Non-pigmented ciliary epithelial cell (primary cell): Measurements from ENCODE around the gene CASKIN2.
A peak's percentile ranks its signal among the peaks of the same experiment; 100 is the strongest.
"Not testable (repeated sequence)": the region's sequence is repeated elsewhere in the genome, so short reads cannot be mapped to it uniquely, and the experiment has no call there.

Experiments used
- DNase-seq: peaks from one replicate; pipeline ENCODE4 v3.0.0-alpha.2; 2010; ENCODE audit warnings: low read depth

CASKIN2 gene

DNA sequence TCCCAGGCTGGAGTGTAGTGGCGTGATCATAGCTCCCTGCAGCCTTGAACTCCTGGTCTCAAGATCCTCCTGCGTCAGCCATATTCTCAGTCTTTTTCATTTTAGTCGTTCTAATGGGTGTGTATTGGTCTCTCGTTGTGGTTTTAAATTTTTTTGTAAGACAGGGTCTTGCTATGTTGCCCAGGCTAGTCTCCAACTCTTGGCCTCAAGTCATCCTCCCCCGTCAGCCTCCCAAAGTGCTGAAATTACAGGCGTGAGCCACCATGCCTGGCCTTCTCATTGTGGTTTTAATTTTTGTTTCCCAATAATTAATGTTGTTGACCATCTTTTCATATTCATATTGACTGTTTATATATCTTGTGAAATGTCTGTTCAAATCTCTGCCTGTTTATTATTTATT is 50.3 kb downstream of the CASKIN2 start:
- DNase-seq: no peak

DNA sequence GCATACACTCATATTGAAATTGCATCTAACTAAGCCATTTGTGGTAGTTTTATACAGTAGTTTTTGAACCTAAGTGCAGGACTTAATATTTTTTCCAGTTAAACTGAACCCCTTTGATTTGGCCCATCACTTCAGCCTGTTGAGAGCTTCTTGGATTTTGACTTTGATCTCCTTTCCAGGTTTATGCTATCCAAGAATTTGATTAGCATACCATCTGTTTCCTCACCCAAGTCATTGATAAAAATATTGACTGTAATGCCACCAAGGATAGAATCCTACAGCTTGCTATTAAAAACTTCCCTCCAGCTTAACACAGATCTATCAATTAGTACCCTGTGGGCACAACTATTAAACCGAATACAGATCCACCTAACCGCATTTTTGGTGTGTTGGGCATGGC is 51.7 kb downstream of the CASKIN2 start:
- no peak for DNase-seq

DNA sequence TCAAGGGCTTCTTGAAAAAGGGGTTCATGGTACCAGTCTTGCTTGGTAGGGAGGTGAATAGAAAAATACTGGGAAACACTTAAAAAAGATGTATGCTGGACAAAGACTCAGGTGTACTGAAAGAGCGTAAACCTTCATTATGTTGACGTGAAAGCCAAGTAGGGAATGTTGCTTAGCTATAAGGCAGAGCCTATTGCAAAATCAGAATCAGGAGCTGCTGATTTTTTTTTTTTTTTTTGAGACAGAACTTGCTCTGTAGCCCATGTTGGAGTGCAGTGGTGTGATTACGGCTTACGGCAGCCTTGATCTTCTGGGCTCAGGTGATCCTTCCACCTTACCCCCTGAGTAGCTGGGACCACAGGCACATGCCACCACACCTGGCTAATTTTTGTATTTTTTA is 55.0 kb downstream of the CASKIN2 start:
- no peak for DNase-seq

DNA sequence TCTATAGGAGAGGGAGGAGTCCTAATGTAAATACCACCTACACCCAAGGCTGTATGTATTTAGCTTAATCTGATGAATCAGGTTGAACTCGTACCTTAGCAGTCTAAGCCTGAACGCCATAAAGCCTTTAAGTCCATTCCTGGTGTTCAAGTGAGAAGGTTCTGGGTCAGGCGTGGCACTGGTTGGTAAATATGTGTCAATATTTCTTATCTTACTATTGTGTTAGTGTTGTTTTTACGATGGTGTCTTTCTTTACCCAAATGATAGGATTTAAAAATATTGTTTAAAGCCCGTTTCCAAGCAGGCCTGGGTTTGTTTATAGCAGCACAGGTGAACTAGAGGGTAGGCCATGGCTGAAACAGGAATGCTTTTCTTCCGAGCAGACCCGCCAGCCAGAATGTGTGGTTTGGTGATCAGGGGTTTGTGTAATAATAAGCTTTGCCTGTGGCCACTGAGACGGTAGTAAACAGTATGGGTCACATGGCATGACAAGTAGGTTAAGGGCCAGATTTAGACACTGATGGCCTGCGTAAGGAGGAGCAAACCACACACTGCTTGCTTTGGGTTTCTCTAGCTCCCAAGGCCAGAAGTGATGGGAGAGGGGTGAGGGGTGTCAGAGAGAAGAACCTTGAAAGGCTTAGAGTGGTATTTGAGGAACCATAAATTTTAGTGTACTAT is 55.6 kb downstream of the CASKIN2 start:
- DNase-seq: no peak

DNA sequence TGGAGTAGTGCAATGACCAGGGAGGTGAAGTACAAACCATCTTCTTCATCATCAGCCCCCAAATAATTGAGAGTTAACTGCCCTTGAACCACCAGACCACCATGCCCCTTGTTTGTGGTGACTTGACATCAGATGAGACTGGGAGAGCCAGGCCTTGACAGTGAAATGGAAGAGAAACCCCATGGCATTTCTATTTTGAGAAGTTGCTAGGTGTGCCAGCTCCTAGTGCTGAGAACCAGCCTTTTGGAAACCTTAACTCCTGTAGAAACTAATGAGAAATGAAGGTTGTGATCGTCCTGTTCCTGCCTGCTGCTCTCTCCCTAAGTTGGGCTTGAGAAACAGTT is 56.1 kb downstream of the CASKIN2 start:
- DNase-seq: no peak

DNA sequence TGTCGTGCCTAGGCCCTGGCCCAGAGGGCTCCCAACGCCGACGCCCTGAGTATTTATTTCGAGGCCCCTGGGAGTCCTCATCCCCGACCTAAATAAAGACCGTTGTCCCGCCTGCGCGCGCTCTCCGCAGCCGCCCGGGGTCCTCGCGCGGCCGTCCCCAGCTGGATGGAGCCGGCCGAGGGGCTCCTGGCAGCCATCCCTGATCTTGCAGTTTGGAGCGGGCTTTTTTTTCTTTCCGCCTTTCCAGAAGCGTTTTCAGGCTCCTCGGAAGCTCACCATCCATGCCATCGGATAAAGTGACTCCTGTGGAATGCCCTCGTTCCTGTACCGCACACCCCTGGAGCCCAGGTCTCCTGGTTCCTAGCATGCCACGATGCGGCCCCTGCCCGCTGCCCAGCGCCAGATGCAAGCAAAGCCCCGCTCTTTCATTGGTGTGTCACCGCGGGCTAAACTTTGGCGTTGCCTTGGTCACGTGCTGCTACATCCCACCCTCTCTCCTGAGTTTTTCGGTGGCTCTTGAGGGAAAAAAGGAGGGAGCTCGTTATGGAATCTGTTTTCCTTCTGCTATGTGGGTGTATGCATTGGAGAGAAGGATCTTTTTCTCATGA is 58.2 kb downstream of the CASKIN2 start:
- DNase-seq: no peak

DNA sequence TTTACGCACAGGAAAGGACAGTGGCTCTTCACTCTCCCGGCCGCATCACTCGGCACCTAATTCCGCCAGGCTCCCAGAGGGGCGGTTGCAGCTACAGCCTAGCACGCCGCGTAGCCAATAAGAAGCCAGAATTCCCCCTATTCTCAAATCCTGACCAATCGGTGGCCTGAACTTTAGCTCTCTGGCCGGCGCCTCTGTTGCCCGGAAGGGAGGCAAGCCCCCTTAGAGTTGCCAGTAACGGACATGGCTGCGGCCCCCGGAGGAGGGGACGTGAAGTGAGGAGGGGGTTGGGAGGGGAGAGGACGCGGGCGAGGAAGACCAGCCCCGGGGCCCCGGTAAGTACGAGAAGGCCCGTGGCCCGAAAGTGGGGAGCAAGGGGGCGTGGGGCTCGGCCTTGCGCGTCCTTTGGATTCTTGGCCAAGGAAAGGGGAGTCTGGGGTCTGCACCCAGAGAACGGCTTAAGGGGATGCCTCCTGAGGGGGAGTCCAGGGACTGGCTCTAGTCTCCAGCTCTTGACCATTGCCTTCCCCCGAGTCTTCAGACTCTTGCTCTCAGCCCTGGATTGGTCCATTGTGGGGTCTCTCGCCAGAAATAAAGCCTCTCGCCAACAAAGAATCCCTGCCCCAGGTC is 58.8 kb downstream of the CASKIN2 start, which contains the start of gene TMEM94:
TMEM94 (plus strand) TSS at position 219 of the 630 bp plus-strand sequence. CDS start 15,271 bp downstream, outside the sequence.
- DNase-seq: peak; percentile 89

DNA sequence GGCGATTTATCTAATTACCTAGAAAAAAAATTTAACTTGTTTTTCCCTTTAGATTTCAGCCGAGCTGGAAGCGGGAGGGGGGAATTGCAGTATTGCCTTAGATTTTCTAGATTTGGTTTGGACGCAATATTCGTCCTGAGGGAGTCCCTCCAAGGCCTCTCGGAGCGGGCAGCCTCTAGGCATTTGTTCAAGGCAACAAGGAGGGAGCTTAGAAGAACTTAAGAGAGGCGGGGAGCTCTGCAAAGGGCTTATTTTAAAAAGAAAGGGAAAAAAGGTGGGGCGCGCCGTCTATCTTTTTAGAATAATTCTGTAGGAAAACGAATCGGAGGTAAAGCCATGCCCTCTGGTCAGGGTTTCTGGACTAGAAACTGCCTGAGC is 59.3 kb downstream of the CASKIN2 start:
- DNase-seq: no peak

DNA sequence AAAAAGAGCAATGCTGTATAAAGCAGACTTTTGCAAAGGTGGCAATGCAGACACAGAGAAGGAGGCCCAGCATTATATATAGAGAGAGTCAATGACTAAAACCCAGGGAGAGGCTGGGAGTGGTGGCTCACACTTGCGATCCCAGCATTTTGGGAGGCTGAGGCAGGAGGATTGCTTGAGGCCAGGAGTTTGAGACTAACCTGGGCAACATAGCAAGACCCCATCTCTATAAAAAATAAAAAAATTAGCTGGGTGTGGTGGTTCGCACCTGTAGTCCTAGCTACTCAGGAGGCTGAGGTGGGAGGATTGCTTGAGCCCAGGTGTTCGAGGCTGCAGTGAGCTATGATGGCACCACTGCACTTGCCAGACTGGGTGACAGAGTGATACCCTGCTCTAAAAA is 60.7 kb downstream of the CASKIN2 start:
- DNase-seq: not testable (repeated sequence)

DNA sequence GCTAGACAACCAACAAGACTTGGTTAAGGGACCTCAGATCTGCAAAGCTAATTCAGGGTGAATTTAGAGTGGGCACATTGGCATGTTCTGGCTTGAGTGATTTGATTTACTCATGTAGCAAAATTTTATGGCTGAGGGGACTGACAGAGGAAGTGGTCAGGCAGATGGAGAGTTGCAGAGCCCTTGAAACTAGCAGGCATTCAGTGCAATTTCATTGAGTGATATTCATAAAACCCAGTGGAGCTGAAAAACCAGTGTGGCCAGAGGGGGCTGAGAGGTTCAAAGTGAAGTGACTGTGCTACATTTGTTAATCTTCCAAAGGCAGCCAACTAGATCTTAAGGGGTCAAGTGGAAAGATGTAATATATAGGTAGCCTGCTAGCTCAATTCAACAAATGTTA is 61.1 kb downstream of the CASKIN2 start:
- no peak for DNase-seq

DNA sequence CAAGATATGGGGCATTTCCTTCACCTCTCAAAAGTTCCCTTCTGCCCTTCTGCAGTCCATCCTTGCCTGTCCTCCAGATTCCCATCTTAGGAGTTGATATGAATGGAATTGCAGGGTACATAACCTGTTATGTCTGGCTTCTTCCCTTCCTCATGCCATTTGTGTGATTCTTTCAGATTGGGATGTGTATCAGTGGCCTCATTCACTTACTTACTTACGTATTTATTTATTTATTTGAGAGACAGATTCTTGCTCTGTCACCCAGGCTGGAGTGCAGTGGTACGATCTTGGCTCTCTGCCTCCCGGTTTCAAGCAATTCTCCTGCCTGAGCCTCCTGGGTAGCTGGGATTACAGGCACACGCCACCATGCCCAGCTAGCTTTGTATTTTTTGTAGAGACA is 65.1 kb downstream of the CASKIN2 start:
- no peak for DNase-seq
